Thymus (tissue), 11 donors: Measurements from ENCODE around the gene FBXL16. TPM values are rescaled to one million over a fixed set of nuclear protein-coding genes. Genes with fewer than 3 reads are reported as not detected.
"Not testable (repeated sequence)": the region's sequence is repeated elsewhere in the genome, so short reads cannot be mapped to it uniquely, and the experiment has no call there.

Experiments used
- DNase-seq, 9 donors: peaks; one replicate each; pipeline ENCODE4 v3.0.0-alpha.2; 2013; ENCODE audit warnings: low spot score in 9 of 9, low read depth in 6 of 9, missing footprints in 1 of 9
- H3K27ac ChIP-seq, 2 donors: one replicate each; pipeline ENCODE4 v1.5.1; 2013; ENCODE audit warnings: control low read depth in 1 of 2, low read depth in 1 of 2, low read length in 1 of 2, mild to moderate bottlenecking in 1 of 2, moderate library complexity in 1 of 2
- H3K27me3 ChIP-seq, 2 donors: one replicate each; pipeline ENCODE4 v1.5.1; 2013; ENCODE audit warnings: low read length in 1 of 2; ENCODE audit not compliant: control insufficient read depth in 2 of 2, insufficient read depth in 1 of 2
- H3K36me3 ChIP-seq, 2 donors: one replicate each; pipeline ENCODE4 v1.5.1; 2013; ENCODE audit warnings: low read length in 1 of 2, mild to moderate bottlenecking in 1 of 2, moderate library complexity in 1 of 2; ENCODE audit not compliant: control insufficient read depth in 2 of 2, insufficient read depth in 2 of 2
- H3K4me1 ChIP-seq, 2 donors: one replicate each; pipeline ENCODE4 v1.5.1; 2013; ENCODE audit warnings: low read length in 2 of 2; ENCODE audit not compliant: control insufficient read depth in 2 of 2, insufficient read depth in 2 of 2
- H3K4me3 ChIP-seq, 2 donors: one replicate each; pipeline ENCODE4 v1.5.1; 2013; ENCODE audit warnings: low read length in 2 of 2, control low read depth in 1 of 2, mild to moderate bottlenecking in 1 of 2
- H3K9me3 ChIP-seq, 2 donors: one replicate each; pipeline ENCODE4 v1.5.1; 2013; ENCODE audit warnings: low read length in 1 of 2, mild to moderate bottlenecking in 1 of 2; ENCODE audit not compliant: control insufficient read depth in 2 of 2, insufficient read depth in 1 of 2
- WGBS: extraction: QIAGEN DNeasy Blood & Tissue Kit; methylation state at CpG from one replicate; pipeline ENCODE4 v1.1.7; 2013; 5-methylcytosine and 5-hydroxymethylcytosine counted together
- polyA plus RNA-seq: library from polyadenylated mRNA; stranded (reverse); fragments of 200-250 nt; gene quantifications from one replicate; pipeline ENCODE4 v1.2.3, GENCODE V29; 2013
- total RNA-seq: library from RNA; stranded (reverse); fragments of 120-200 nt; gene quantifications from one replicate; pipeline ENCODE4 v1.2.4, GENCODE V29; 2013
- donor health status: healthy.

FBXL16 gene
- total and polyA plus RNA-seq, 2 donors: 0.76 to 9.6 TPM

GRCh38 chr16:698911-699671, 6.5 kb downstream of the FBXL16 start:
- no peaks in the 10 kb centered on the region for H3K36me3 ChIP-seq
- H3K27ac ChIP-seq: no peak overlapping the region
- peaks cover 0 to 14% of the 10 kb centered on the region in 2 donors for H3K9me3 ChIP-seq
- no peak for DNase-seq
- H3K27me3 ChIP-seq: peaks cover 72 to 96% of the 10 kb centered on the region in 2 donors
- WGBS: 78% methylated on average over 19 of the region's 19 CpGs
- H3K4me1 ChIP-seq: peaks cover 16 to 22% of the 10 kb centered on the region in 2 donors
- no peak overlapping the region for H3K4me3 ChIP-seq

GRCh38 chr16:695355-696089, 10.1 kb downstream of the FBXL16 start:
- Histone ChIP-seq H3K4me3 (peak overlapping the region; percentile 42 to 54), H3K4me1 (peaks cover 20 to 28% of the 10 kb centered on the region in 2 donors), H3K9me3 (peaks cover 0 to 10% of the 10 kb centered on the region in 2 donors), H3K27ac (peak overlapping the region in 1 of 2 donors; percentile 19), H3K27me3 (peaks cover 64 to 94% of the 10 kb centered on the region in 2 donors), H3K36me3 (no peaks in the 10 kb centered on the region)
- WGBS: 4% methylated on average over 71 of the region's 71 CpGs
- peak in 2 of 9 donors; percentile 61 to 69 for DNase-seq

- WGBS: 2% methylated on average over 37 of the region's 37 CpGs
- Histone ChIP-seq H3K4me1 (peaks cover 24 to 29% of the 10 kb centered on the region in 2 donors), H3K27me3 (peaks cover 58 to 87% of the 10 kb centered on the region in 2 donors), H3K27ac (peak overlapping the region in 1 of 2 donors; percentile 3), H3K4me3 (peak overlapping the region; percentile 40 to 54), H3K9me3 (peaks cover 0 to 10% of the 10 kb centered on the region in 2 donors), H3K36me3 (no peaks in the 10 kb centered on the region)
- no peak for DNase-seq
These were observed 10.7 kb downstream of the FBXL16 start for GRCh38 chr16:694863-695354.

GRCh38 chr16:694187-694862, 11.3 kb downstream of the FBXL16 start:
- 3% methylated on average over 64 of the region's 64 CpGs for WGBS
- peaks cover 30 to 33% of the 10 kb centered on the region in 2 donors for H3K4me1 ChIP-seq
- no peak overlapping the region for H3K27ac ChIP-seq
- DNase-seq: peak in 1 of 9 donors; percentile 41
- H3K4me3 ChIP-seq: peak overlapping the region; percentile 40 to 54
- peaks cover 55 to 82% of the 10 kb centered on the region in 2 donors for H3K27me3 ChIP-seq
- peaks cover 0 to 10% of the 10 kb centered on the region in 2 donors for H3K9me3 ChIP-seq
- H3K36me3 ChIP-seq: no peaks in the 10 kb centered on the region

GRCh38 chr16:693766-694165, 11.8 kb downstream of the FBXL16 start:
- Histone ChIP-seq H3K36me3 (no peaks in the 10 kb centered on the region), H3K9me3 (peaks cover 0 to 10% of the 10 kb centered on the region in 2 donors), H3K27ac (no peak overlapping the region), H3K27me3 (peaks cover 55 to 76% of the 10 kb centered on the region in 2 donors), H3K4me1 (peaks cover 35 to 38% of the 10 kb centered on the region in 2 donors), H3K4me3 (peak overlapping the region in 1 of 2 donors; percentile 54)
- DNase-seq: no peak
- 5% methylated on average over 37 of the region's 37 CpGs for WGBS

- Histone ChIP-seq H3K27ac (no peak overlapping the region), H3K9me3 (peaks cover 0 to 10% of the 10 kb centered on the region in 2 donors), H3K4me1 (peaks cover 35 to 42% of the 10 kb centered on the region in 2 donors), H3K4me3 (no peak overlapping the region), H3K27me3 (peaks cover 55 to 74% of the 10 kb centered on the region in 2 donors), H3K36me3 (no peaks in the 10 kb centered on the region)
- no peak for DNase-seq
- 53% methylated on average over 22 of the region's 22 CpGs for WGBS
These were observed 12.2 kb downstream of the FBXL16 start for GRCh38 chr16:693364-693763.

GRCh38 chr16:692356-693108, 13.1 kb downstream of the FBXL16 start:
- Histone ChIP-seq H3K27ac (no peak overlapping the region), H3K4me1 (peaks cover 35 to 42% of the 10 kb centered on the region in 2 donors), H3K36me3 (peaks cover 0 to 3% of the 10 kb centered on the region in 2 donors), H3K4me3 (no peak overlapping the region), H3K9me3 (peaks cover 0 to 10% of the 10 kb centered on the region in 2 donors), H3K27me3 (peaks cover 55 to 65% of the 10 kb centered on the region in 2 donors)
- WGBS: 76% methylated on average over 10 of the region's 10 CpGs
- DNase-seq: no peak

- DNase-seq, H3K27ac ChIP-seq, H3K4me3 ChIP-seq: not testable (repeated sequence)
- WGBS: 91% methylated on average over 16 of the region's 16 CpGs
- peaks cover 46 to 54% of the 10 kb centered on the region in 2 donors for H3K27me3 ChIP-seq
- H3K9me3 ChIP-seq: peaks cover 0 to 10% of the 10 kb centered on the region in 2 donors
- peaks cover 35 to 41% of the 10 kb centered on the region in 2 donors for H3K4me1 ChIP-seq
- H3K36me3 ChIP-seq: peaks cover 11 to 16% of the 10 kb centered on the region in 2 donors
These were observed 14.4 kb downstream of the FBXL16 start for GRCh38 chr16:691242-691641.
